Stimulated activated CD4-positive, alpha-beta T cell treated with anti-CD3 and anti-CD28 coated beads, Interleukin-12 subunit alpha, Interleukin-12 subunit beta, amount 100 ng/mL, for 24 hours (primary cell): ENCODE results near the gene BCAS3.
"Not testable (repeated sequence)": the region's sequence is repeated elsewhere in the genome, so short reads cannot be mapped to it uniquely, and the experiment has no call there.

Source experiments
- DNase-seq, 2 experiments: peaks; one replicate each; pipeline ENCODE4 v3.0.0-alpha.2; 2020; ENCODE audit warnings: low read depth in 2 of 2

BCAS3 gene

DNA sequence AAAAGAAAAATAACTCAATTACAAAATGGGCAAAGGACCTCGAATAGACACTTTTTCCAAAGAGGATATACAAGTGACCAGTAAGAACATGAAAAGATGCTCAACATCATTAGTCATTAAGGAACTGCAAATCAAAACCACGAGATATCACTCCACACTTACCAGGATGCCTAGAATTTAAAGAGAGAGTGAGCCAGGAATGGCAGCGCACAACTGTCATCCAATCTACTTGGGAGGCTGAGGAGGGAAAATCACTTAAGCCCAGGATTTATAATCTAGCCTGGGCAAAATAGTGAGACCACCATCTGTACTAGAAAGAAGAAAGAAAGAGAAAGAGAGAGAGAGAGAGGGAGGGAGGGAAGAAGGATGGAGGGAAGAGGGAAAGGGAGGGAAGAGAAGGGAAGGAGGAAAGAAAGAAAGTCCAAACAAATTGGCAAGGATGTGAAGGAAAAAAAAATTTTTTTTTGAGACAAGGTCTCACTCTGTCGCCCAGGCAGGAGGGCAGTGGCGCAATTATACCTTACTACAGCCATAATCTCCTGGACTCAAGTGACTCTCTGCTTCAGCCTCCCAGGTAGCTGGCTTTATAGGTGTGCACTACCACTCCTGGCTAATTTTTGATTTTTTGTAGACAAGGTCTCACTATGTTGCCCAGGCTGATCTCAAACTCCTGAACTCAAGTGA, 744.6 kb downstream of the BCAS3 start:
- no peak for DNase-seq

DNA sequence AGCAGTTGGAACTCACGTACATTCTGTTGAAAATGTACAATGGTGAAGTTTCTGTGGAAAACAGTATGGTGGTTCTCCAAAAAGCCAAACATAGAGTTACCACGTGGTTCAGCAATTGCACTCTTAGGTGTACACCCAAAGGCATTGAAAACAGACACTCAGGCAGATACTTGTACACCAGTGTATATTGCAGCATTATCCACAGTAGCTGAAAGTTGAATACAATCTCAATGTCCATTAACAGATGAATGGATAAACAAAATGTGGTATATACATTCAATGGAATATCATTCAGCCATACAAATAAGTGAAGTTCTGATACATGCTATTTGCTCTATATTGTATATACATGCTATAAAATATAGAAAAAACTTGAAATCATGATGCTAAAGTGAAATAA, 745.2 kb downstream of the BCAS3 start:
- no peak for DNase-seq

DNA sequence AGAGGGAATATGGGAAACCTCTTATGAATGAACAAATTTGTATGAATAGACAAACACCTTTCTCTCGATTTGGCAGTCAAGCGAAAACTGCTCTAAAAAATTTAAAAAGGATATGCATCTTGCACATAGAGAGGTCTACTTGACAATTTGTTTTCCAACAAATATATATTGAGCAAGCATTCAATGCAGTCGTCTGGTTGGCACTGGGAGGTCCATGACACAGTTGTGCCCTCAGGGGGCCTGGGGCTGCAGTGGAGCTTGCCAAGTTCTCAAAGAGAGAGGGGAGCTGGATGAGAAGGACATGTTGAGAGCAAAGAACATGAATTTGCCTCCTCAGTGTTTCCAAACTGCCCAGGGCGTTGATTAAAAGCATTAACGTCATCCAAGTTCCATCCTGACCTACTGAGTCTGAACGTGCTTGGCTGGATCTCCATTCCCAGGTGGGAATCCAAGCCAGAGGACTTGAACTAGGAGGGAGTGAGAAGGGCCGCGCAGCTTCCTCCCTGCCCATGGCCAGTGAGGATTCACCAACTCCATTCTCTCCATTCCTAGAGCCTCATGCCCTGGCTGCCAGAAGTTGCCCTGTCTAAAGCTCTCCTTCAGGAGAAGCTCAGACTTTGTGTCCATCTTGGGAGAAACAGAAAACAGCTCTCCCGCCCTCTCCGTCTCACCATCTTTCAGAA, 746.5 kb downstream of the BCAS3 start:
- DNase-seq: no peak

DNA sequence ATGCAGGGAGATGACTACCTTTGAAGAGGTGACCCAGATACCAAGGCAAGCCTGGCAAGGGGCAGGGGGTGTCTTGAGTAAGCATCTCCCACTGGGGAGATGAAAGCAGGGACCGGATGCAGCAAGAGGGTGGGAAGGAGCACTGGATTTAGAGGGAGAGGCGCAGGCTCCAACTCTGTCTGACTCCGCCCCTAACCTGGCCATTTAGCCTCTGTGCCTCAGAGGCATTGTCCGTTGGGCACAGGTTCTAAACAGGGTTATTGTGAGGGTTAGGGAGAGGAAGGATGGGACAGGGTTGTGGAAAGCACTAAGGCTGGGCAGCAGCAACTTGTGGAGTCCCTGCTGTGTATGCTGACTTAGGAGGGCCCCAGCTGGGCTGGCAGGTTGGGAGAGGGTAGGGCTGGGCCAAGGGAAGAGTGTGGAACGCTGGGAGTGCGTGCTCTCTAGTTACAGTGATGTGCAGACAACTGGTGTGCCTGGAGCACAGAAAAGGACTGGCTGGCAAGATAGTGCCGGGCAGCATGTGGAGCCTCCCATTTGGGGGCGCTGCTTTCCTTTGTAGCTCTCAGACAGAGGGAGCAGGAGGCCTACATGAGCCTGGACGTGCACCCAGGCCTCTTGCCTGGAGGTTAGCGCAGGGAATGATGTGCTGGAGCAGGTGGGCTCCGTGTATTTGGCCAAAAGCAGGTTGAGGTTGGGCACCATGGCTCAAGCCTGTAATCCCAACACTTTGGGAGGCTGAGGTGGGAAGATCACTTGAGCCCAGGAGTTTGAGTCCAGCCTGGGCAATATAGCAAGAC, 748.2 kb downstream of the BCAS3 start:
- DNase-seq: no peak

DNA sequence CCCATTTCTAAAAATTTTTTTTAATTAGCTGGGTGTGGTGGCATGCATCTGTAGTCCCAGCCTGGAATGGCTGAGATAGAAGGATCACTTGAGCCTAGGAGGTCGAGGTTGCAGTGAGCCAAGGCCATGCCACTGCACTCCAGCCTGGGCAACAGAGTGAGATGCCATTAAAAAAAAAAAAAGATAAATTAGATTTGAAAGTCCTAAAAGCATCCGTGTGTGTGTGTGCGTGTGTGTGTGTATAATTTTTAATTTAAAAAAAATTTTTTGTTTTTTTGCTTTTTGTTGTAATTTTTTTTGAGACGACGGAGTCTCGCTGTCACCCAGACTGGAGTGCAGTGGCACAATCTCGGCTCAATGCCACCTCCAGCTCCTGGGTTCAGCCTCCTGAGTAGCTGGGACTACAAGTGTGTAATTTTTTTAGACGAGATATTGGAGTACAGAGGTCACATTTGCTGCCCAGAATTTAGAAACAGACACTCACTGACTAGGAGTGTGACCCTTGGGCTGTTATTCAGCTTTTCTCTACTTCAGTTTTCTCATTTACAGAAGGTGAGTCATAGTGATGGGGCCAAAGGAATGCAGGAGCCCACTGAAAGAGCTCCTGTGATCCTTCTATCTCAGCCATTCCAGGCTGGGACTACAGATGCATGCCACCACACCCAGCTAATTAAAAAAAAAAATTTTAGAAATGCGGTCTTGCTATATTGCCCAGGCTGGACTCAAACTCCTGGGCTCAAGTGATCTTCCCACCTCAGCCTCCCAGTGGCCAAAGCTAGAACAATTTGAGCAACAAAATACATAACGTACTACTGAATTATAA, 749.0 kb downstream of the BCAS3 start:
- no peak for DNase-seq

DNA sequence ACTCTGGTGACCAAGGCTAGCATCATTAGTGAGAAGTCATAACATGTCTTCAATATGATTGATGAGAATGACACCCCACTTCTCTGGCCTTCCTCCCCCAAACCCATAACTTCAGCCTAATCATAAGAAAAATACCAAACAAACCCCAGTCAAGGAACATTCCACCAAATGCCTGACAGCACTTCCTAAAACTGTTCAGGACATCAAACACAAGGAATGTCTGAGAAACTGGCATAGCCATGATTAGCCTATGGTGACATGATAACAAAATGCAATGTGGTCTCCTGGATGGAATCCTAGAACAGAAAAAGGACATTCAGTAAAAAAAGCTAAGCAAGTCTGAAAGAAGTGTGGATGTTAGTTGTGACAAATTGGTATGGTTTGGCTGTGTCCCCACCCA, 749.9 kb downstream of the BCAS3 start:
- DNase-seq: no peak

DNA sequence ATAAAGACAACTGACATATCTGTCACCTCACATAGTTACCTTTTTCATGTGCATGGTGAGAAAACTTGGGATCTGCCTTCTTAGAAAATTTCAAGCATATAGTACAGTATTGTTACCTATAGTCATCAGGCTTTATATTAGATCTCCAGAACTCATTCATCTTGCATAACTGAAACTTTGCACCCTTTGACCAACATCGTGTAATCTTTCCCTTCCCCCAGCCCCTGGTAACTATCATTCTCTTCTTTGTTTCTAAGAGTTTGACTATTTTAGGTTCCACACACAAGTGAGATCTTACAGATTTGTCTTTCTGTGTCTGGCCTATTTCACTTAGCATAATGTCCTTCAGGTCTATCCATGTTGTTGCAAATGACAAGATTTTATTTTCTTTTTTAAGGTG, 751.6 kb downstream of the BCAS3 start:
- DNase-seq: no peak

DNA sequence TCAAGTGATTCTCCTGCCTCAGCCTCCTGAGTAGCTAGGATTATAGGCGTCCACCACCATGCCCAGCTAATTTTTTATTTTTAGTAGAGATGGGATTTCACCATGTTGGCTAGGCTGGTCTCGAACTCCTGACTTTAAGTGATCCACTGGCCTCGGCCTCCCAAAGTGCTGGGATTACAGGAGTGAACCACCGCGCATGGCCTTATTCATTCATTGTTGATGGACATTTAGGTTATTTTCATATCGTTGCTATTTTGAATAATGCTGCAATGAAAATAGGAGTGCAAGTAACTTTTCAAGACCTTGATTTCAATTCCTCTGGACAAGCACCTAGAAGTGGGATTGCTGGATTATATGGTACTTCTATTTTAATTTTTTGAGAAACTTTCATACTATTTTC, 752.2 kb downstream of the BCAS3 start:
- DNase-seq: not testable (repeated sequence)

DNA sequence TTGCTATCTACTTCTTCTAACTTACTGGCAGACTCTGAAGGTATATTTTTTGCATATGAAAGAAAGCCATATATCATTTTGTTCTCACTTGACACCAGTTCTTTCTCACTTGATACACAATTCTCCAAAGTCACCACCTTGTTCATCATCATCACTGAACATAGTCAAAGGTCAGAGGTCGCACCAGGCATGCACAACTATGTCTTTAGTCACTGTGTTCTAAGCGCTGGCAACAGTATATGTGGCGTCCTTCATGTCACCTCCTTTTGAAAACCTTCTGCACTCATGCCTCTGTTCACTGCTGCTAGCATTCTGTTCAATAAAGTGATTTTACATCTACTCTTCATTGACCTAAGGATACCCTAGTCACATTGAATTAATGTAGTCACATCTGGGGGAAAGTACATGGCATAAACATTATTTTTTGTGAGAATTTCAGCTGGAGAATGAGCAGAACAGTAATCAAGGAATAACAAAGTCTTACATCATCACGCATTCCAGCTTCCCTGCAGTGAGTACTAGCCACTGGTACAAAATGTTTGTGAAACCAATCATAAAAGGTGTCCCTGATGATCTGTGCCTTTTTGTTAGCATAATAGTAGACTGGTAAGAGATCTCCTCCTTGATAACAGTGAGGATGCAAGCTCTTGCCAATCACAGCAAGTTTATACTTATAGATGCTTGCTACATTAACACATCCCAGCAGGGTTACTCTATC, 754.1 kb downstream of the BCAS3 start:
- DNase-seq: no peak

DNA sequence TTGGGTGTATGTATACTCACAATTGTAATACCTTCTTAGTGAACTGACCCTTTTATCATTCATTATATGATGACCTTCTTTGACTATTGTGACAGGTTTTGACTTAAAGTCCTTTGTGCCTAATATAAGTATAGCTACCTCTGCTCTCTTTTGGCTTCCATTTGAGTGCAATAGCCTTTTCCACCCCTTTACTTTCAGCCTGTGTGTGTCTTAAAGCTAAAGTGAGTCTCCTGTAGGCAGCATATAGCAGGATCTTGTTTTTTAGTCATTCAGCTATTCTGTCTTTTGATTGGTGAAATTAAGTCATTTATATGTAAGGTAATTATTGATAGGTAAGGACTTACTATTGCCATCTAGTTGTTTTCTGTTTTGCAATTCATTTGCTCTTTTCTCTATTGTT, 758.6 kb downstream of the BCAS3 start:
- DNase-seq: no peak

DNA sequence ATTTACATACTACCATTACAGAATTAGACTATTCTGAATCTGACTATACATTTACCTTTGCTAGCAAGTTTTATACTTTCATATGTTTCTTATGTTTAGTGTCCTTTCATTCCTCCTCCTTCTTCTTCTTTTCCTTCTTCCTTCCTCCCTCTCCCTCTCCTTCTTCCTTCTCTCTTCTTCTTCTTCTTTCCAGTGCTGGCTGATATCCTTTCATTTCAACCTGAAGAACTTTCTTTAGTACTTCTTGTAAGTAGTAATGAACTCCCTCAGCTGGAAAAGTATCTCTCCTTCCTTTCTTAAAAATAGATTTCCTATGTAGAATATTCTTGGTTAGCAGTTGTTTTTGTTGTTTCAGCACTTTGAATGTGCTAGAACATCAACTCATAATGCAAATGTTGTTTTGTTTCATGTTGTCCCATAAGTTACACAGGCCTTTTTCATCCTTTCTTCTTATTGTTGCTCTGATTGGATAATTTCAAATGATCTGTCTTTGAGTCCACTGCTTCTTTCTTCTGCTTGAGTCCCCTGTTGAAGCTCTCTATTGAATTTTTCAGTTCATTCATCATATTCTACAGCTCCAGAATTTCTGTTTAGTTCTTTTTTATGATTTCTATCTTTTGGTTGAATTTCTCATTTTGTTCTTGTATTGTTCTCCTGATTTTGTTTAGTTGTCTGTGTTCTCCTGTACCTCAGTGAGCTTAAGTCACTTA, 759.5 kb downstream of the BCAS3 start:
- DNase-seq: no peak

DNA sequence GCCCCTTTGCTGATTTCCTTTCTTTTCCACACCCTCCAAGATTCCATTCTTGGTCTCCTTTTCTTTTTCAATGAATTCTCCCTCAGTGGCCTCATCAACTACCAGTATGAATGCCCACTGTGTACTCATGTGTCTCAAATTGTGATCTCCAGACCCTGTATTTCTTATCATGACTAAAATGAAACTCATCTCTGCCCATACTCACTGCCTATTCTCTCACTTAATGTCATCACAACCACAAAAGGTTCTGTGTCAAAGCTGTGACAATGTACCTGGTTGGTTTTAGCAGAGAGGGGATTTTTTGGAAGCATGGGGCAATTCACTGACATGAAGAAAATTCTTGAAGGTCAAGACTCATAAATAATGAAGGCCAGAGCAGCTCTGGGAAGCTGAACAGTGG, 763.0 kb downstream of the BCAS3 start:
- DNase-seq: no peak

DNA sequence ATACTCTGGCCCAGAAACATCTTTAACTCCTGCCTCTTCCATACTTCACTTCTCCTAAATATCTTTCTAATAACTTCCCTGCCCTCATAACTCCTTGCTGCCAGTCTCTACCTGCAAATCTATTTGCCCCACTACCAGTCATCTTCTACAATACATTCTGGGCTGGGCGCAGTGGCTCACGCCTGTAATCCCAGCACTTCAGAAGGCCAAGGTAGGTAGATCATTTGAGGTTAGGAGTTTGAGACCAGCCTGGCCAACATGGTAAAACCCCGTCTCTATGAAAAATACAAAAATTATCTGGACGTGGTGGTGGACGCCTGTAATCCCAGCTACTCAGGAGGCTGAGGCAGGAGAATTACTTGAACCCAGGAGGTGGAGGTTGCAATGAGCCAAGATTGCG, 763.9 kb downstream of the BCAS3 start:
- not testable (repeated sequence) for DNase-seq

DNA sequence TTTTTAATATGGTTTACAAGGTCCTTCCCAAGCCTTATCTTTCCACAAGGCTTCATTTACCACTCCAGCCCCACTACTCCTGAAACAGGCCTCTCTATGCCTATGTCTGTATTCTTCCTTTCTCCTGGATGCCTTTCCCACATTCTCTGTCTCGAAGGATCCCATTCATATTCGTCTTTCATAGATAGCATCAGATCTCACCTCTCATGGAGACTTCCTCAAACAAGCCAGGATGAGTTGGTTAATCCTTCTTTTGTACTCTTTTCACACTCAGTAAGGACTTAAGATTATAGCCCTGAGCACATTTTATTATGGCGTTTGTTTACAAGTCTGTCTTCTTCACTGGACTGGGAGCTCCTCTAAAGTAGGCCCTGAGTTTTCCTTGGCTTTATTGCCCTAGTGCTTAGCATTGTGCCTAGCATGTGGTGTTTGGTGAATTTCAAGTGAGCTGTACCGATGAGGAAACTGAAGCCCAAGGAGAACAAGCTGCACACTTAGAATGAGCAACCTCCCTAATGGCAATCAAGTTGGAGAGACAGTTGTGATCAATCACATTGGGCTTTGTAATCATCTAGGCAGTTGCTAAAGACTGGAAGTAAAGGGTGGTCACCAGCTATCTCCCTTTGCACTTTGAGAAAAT, 764.6 kb downstream of the BCAS3 start:
- no peak for DNase-seq
